Activated T-cell treated with anti-CD3 and anti-CD28 coated beads for 48 hours (primary cell): ENCODE measurements around the gene EXOC7.

ENCODE experiments used
- DNase-seq: peaks from one replicate; pipeline ENCODE4 v3.0.0-alpha.2; 2020; ENCODE audit warnings: low read depth

Gene EXOC7

GRCh38 chr17:76103274-76104139 is at the start of gene EXOC7:
EXOC7 (minus strand) TSS chr17:76103787; CDS start chr17:76103692, 95 bp downstream.
- peak; percentile 94 for DNase-seq

- no peak for DNase-seq
Measured at GRCh38 chr17:76153202-76153601, 49.6 kb upstream of the EXOC7 start.

GRCh38 chr17:76152591-76152990 is 49.0 kb upstream of the EXOC7 start:
- DNase-seq: no peak

- no peak for DNase-seq
Measured at GRCh38 chr17:76151896-76152454, 48.4 kb upstream of the EXOC7 start.

- no peak for DNase-seq
Measured at GRCh38 chr17:76150712-76151622, 47.4 kb upstream of the EXOC7 start.

- no peak for DNase-seq
Measured at GRCh38 chr17:76149214-76149613, 45.6 kb upstream of the EXOC7 start.

GRCh38 chr17:76148015-76148326 is 44.4 kb upstream of the EXOC7 start:
- DNase-seq: no peak

- no peak for DNase-seq
Measured at GRCh38 chr17:76147211-76148014, 43.8 kb upstream of the EXOC7 start.

GRCh38 chr17:76146053-76146851 is 42.7 kb upstream of the EXOC7 start:
- no peak for DNase-seq

GRCh38 chr17:76145231-76146052 is 41.9 kb upstream of the EXOC7 start:
- peak; percentile 25 for DNase-seq

- no peak for DNase-seq
Measured at GRCh38 chr17:76142585-76143041, 39.0 kb upstream of the EXOC7 start.

- no peak for DNase-seq
Measured at GRCh38 chr17:76142039-76142584, 38.5 kb upstream of the EXOC7 start.

- DNase-seq: peak; percentile 89
Measured at GRCh38 chr17:76141212-76142038, 37.8 kb upstream of the EXOC7 start, which contains the start of gene FOXJ1. FOXJ1 (minus strand) TSS chr17:76141245; CDS start chr17:76140395, 850 bp downstream.

- DNase-seq: no peak
Measured at GRCh38 chr17:76140661-76141211, 37.1 kb upstream of the EXOC7 start.

GRCh38 chr17:76139801-76140660 is 36.4 kb upstream of the EXOC7 start:
- peak; percentile 52 for DNase-seq

- no peak for DNase-seq
Measured at GRCh38 chr17:76138896-76139752, 35.5 kb upstream of the EXOC7 start.
